GM18498 (cell line): ENCODE results near the gene CMTM5.

Experiments
- ATAC-seq: cut with Tn5 transposase; IDR thresholded peaks from one replicate; pipeline ENCODE4 v1.9.1; 2021; ENCODE audit warnings: mild to moderate bottlenecking, moderate library complexity; ENCODE audit not compliant: unreplicated experiment

The CMTM5 gene

DNA sequence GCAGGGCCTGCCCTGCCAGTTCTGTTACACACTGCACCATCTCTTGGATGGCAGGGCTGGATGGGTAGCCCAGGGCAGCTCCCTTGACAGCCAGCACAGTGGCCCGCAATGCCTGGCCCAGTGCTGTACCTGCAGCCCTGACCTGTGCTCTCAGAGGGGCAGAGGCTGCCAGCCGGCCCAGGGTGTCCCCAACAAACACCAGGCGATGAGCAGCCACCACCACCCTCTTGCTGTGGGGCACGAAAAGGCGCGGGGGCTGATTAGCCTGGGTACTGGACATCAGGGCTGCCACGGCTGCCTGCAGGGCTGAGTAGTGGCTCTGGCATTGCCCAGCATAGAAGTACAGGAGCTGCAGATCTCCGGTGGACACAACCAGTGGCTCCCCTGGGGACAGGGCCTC is 19.6 kb upstream of the CMTM5 start:
- no peak for ATAC-seq

- no peak for ATAC-seq
These were observed 18.8 kb upstream of the CMTM5 start for GRCh38 chr14:23358042-23358441.

GRCh38 chr14:23358553-23359166 is 18.2 kb upstream of the CMTM5 start:
- no peak for ATAC-seq

DNA sequence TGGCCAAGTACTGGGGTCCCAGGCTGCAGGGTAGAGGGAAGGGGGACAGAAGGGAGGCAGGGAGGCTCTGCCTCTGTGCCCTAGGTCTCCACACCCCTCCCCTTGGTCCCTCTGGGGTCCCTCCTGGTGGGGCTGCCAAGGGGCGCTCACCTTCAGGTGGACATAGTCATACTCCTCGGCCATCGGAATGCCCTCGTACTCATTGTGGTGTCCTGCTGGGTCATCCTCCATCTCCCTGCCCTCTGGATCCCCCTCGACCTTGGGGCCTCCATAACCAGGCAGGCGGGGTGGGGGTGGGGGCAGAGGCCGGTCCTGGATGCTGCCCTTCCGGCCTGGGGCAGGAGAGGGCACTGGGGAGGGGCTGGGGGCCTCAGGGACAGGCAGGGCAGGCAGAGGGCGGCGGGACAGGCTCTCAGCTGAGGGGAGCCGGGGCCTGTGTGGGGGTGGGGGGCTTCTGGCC is 17.6 kb upstream of the CMTM5 start:
- ATAC-seq: no peak

GRCh38 chr14:23359722-23360447 is 17.0 kb upstream of the CMTM5 start:
- ATAC-seq: no peak

- ATAC-seq: no peak
These were observed 16.4 kb upstream of the CMTM5 start for GRCh38 chr14:23360496-23360895.

DNA sequence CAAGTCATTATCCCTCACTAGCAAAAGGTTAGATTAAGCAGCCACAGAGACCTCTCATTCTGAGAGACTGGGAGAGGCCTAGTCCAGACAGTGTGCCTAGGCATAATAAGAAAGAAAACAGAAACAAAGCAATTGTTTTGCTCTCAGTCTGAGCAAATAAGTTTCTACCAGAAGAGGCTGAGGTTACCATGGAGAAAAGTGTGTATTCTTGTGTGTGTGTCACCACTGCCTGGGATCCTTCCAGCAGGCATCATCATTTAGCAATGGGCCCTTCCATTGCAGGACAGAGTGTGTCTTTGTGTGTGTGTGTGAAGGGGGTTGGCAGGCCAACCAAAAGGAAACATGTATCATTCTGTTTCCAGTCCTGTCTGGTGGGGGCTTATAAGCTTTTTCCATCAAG is 15.5 kb upstream of the CMTM5 start:
- no peak for ATAC-seq

- no peak for ATAC-seq
These were observed 15.1 kb upstream of the CMTM5 start for GRCh38 chr14:23361763-23362162.

- ATAC-seq: no peak
These were observed 14.6 kb upstream of the CMTM5 start for GRCh38 chr14:23362200-23362599.

DNA sequence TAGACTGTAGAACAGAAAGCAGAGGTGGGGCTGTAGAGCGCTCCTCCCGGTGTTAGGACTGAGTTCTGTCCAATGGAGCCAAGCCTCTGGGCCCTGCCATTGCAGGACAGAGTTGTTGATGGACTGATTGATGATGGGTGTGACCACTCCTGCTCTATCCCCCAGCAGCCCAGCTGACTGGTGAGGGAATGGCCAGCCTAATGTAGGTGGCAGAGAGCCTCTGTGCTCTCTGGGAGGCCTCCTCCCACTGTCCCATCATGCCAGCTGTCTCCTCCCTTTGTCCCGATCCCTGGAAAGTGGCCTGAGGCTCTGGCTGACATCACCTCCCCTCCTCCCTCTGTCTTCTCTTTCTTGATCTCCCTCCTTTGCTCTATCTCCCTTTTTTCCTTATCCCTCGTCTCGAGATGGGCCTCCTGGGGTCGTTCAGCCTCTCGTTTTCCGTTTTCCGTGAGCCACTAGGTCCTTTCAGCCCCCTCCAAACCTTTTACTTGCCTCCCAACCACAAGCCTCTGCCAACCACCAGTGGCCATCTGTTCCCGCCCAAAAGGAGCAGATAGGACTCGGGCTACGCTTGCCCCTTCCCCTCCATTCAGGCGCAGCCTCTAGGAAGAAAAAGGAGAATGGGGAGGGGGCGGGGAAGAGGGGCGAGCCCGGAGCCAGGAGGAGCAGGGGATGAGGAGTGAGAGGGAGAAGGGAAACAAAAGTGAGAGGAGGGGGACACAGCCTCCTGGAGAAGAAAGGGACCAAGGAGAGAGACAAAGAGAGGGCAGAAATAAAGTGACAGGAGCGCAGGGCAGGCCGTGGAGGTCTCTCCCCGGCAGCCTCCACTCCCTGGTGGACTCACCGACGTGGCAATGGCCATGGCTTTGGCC is 12.4 kb upstream of the CMTM5 start:
- ATAC-seq: no peak

DNA sequence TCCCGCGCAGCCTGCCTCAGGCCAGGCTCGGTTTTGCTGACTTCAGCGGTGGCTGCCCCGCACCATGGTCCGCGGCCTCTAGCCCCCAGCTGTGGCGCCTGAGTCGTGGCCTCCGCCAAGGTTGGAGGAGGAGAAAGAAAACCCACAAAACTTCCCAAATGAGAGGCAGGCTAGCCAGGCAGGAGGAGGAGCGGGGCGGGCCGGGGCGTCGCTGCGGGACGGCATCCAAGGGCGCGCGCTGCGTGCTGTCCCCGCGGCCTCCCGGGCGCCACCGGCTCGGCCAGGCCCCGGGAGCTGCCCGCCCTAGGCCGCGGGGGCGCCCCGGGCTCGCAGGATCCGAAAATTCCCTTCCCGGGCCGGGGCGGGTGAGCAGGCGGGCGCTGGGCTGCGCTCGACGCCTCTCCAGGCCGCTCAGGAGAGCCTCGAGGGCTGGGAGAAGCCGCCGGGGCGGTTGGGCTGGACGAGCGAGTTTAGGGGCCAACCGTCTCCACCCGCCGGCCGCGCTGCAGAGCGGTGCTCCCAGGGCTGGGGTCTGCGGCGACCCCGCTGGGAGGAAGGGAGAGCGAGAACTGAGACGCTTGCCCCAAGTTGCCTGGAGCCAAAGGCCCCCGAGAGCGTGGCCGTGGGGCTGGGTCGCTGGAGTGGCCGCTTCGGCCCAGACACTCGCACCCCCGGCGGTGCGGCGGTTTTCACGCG is 11.7 kb upstream of the CMTM5 start, which contains the start of gene EFS:
Gene EFS (minus strand): TSS at position 137 of the 696 bp plus-strand sequence. CDS start 147 bp downstream, outside the sequence.
- ATAC-seq: no peak

DNA sequence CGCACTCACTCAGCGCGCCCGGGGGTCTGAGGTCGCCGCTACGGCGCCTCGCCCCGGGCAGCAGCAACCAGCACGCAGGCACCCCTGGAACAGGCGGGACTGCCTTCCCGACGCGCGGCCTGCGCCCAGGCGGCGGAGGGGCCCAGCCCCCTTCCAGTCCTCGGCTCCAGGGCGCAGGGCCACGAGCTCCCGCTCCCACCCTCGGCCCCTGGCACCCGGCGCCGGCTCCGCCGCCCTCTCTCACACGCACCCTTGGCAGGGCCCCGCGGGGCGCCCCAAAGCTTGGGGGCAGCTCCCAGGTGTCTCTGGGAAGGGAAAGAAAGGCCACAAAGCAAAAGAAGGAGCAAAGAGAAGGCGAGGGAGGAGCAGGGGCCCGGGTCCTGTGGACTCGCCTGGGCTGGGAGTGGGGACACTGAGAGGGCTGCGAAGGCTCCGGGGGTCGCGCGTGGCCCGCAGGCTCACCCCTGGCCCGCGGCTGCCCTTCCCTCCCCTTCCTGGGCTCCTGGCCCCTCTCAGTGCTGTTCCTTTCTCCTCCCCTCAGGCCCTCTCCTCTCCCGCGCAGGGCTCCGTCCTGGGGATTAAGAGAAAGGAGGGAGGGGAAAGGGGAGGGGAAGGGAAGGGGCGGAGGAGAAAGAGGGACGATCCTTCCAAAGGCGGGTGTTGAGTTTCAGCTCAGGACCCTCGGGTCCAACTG is 11.0 kb upstream of the CMTM5 start:
- ATAC-seq: no peak

DNA sequence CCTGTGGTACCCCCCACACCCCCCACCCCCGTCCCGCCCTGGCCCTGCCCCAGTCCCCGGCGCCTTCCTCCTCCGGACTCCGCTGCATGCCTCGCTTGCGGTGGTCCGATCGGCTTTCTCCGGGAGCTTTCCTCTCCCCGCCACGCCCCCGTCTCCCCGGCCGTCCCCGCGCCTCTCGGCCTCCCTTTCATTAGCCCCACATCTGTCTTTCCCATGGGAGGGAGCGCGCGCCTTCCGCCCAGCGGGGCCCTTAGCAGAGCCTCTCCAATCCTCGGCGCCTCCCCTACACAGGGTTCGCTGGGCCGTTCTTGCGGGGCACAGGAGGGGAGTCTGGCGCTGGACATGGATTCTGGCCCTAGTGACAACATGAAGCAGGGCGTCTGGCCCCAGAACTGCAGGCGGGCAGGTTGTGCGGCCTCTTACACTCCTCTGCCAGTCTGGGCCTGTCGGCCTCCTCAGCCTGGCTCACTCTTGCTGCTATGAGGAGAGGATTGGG is 10.4 kb upstream of the CMTM5 start:
- ATAC-seq: no peak

DNA sequence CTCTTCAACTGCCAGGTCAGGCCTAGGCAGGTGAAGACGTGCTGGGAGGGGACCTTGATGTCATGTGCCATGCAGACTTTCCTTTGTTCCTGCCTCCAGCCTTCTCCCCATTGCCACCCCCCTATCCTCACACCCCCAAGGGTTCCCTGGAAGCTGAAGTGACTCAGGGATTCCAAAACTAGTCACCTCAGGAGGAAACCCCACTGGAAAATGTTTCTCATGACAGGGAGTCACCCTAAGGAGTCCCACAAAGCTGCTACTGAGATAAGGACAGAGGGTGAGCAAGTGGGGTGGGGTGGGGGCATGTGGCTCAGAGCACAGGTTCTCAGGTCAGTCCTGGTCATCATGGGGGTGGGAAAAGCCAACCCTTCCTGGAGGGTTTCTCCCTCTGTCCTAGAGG is 6.6 kb upstream of the CMTM5 start:
- no peak for ATAC-seq

GRCh38 chr14:23371865-23372264 is 5.0 kb upstream of the CMTM5 start:
- ATAC-seq: no peak

DNA sequence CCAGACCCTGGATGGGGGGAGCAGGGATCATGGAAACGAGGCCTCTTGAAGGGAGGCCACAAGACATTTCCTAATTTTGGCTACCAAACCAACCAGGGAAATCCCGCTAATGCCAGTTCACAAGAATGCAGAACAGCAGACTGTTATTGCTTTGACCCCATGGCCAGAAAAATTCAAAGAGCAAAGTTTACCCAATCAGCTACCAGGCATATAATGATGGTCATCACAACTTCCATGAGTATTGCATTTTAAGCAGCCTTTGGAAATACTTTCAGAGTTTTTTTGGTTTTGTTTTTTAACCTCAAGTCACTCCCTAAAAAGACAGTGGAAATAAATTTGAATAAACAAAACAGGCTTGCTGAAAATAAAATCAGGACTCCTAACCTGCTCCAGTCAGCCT is 4.3 kb upstream of the CMTM5 start, which contains the start of gene IL25:
Gene IL25 (plus strand): TSS at position 301 of the 400 bp plus-strand sequence.
- no peak for ATAC-seq

GRCh38 chr14:23373041-23373440 is 3.8 kb upstream of the CMTM5 start:
- ATAC-seq: no peak

GRCh38 chr14:23375527-23376251 is 1.2 kb upstream of the CMTM5 start:
- no peak for ATAC-seq

DNA sequence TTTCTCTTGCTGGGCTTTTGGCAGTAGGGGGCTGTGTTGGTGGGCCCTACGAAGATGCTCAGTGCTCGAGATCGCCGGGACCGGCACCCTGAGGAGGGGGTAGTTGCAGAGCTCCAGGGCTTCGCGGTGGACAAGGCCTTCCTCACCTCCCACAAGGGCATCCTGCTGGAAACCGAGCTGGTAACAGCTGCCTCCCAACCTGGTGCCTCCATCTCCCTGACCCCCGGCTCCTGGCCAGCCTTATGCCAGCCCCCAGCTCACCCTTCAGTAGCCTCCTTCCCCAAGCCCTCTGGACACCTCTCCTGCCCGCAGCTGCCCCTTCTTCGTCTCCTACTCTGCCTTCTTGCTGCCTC is 328 bp downstream of the CMTM5 start:
- ATAC-seq: no peak
